ENCODE measurements around the gene LHFPL3. TPM values are rescaled to one million over a fixed set of nuclear protein-coding genes. Genes with fewer than 3 reads are reported as not detected.
A peak's percentile ranks its signal among the peaks of the same experiment; 100 is the strongest.

The LHFPL3 gene
- total RNA-seq, 4 donors from 2014 or later = not detected

DNA sequence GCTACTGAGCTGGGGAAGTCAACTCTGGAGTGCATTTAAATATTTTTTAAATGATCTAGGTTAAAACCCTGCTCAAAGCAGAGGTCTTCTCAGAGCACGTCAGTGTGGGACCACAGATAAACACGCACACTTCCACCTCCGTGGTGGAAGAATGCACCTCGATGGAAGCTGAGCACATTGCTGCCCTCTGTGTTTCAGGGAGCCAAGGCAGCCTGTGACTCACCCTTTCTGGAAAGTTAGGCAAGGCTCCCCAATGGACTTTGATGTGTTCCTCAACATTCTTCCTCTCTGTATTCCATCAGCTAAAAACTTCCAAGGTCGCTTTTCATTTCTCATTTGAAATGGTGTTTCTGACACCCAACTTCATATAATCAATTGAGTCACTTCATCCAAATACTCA is 514.8 kb downstream of the LHFPL3 start:
- Histone ChIP-seq H3K9me3 (no peaks in the 10 kb centered on the region), H3K4me3 (no peak overlapping the region), H3K27ac (replicated peaks in 1 of 4) (no peak overlapping the region), H3K27me3 (peaks cover 0 to 22% (median 2%) of the 10 kb centered on the region in 4 donors), H3K4me1 (no peaks in the 10 kb centered on the region), H3K36me3 (no peaks in the 10 kb centered on the region)
- no peak for DNase-seq (ENCODE audit: extremely low spot score)
- intact Hi-C loops (cut with DNase I) = no loop called here
- TF ChIP-seq EP300 (IDR thresholded peaks at IDR 0.05) (no peak), POLR2A (IDR thresholded peaks at IDR 0.05; ENCODE audit: low read depth) (no peak), POLR2AphosphoS5 (IDR thresholded peaks at IDR 0.05) (no peak)
- TF ChIP-seq, protein P1, sequence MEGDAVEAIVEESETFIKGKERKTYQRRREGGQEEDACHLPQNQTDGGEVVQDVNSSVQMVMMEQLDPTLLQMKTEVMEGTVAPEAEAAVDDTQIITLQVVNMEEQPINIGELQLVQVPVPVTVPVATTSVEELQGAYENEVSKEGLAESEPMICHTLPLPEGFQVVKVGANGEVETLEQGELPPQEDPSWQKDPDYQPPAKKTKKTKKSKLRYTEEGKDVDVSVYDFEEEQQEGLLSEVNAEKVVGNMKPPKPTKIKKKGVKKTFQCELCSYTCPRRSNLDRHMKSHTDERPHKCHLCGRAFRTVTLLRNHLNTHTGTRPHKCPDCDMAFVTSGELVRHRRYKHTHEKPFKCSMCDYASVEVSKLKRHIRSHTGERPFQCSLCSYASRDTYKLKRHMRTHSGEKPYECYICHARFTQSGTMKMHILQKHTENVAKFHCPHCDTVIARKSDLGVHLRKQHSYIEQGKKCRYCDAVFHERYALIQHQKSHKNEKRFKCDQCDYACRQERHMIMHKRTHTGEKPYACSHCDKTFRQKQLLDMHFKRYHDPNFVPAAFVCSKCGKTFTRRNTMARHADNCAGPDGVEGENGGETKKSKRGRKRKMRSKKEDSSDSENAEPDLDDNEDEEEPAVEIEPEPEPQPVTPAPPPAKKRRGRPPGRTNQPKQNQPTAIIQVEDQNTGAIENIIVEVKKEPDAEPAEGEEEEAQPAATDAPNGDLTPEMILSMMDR (IDR thresholded peaks at IDR 0.05) = no peak
- WGBS = 69% methylated on average over 5 of the region's 5 CpGs

DNA sequence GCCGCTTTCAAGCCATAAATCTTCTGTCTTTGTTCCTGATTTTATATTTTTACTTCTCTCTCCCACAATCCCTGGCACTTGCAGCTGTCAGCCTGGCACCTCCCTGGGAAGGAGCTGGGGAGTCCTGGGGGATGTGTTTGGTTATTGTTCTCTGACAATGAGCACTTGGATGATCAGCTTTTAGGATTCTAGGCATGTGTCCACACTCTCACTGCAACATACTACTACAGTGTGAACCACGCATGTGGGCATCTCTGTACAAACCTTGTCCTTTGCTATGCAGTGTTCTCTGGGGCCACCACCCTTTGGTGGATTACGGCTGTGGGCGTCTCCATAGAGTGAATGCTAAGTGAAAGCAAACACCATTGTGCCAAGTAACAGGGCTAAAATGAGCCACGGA is 517.2 kb downstream of the LHFPL3 start:
- TF ChIP-seq POLR2A (IDR thresholded peaks at IDR 0.05; ENCODE audit: low read depth) = no peak
- no peak for TF ChIP-seq POLR2AphosphoS5 (IDR thresholded peaks at IDR 0.05)
- no peak for TF ChIP-seq EP300 (IDR thresholded peaks at IDR 0.05)
- TF ChIP-seq, protein P1 (IDR thresholded peaks at IDR 0.05) = no peak
- Histone ChIP-seq H3K27ac (replicated peaks in 1 of 4) (no peak overlapping the region), H3K9me3 (no peaks in the 10 kb centered on the region), H3K4me1 (no peaks in the 10 kb centered on the region), H3K36me3 (no peaks in the 10 kb centered on the region), H3K4me3 (no peak overlapping the region), H3K27me3 (peaks cover 0 to 14% (median 2%) of the 10 kb centered on the region in 4 donors)
- 78% methylated on average over 5 of the region's 5 CpGs for WGBS
- DNase-seq (ENCODE audit: extremely low spot score) = peak; percentile 62
- intact Hi-C loops (cut with DNase I) = loop anchor here (5.0 kb wide), 1 partner anchor 613 kb away; no protein-coding TSS in a partner anchor

DNA sequence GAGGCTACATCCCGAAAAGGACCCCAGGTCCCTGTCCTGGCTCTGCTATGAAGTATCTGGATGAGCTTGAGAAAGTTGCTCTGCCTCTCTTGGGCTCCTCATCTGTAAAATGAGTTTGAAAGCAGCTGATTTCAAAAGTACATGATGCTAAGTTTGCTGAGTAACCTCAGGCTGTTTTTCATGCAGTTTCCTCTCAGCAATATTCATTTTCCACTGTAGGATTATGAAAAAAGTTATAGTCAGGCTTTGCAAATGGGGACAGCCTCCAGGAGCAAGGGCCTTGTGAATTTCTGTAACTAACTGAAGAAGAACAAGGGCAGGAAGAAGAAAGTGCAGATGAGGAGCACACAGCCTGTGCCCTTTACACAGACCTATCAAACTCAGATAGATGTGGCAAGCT is 518.3 kb downstream of the LHFPL3 start:
- Histone ChIP-seq H3K27me3 (peaks cover 0 to 14% (median 2%) of the 10 kb centered on the region in 4 donors), H3K4me1 (no peaks in the 10 kb centered on the region), H3K27ac (replicated peaks in 1 of 4) (no peak overlapping the region), H3K36me3 (no peaks in the 10 kb centered on the region), H3K9me3 (no peaks in the 10 kb centered on the region), H3K4me3 (no peak overlapping the region)
- no peak for TF ChIP-seq EP300 (IDR thresholded peaks at IDR 0.05)
- intact Hi-C loops (cut with DNase I) = loop anchor here (5.0 kb wide), 1 partner anchor 614 kb away; no protein-coding TSS in a partner anchor
- DNase-seq (ENCODE audit: extremely low spot score) = no peak
- 100% methylated on average over 1 of the region's 1 CpG for WGBS

DNA sequence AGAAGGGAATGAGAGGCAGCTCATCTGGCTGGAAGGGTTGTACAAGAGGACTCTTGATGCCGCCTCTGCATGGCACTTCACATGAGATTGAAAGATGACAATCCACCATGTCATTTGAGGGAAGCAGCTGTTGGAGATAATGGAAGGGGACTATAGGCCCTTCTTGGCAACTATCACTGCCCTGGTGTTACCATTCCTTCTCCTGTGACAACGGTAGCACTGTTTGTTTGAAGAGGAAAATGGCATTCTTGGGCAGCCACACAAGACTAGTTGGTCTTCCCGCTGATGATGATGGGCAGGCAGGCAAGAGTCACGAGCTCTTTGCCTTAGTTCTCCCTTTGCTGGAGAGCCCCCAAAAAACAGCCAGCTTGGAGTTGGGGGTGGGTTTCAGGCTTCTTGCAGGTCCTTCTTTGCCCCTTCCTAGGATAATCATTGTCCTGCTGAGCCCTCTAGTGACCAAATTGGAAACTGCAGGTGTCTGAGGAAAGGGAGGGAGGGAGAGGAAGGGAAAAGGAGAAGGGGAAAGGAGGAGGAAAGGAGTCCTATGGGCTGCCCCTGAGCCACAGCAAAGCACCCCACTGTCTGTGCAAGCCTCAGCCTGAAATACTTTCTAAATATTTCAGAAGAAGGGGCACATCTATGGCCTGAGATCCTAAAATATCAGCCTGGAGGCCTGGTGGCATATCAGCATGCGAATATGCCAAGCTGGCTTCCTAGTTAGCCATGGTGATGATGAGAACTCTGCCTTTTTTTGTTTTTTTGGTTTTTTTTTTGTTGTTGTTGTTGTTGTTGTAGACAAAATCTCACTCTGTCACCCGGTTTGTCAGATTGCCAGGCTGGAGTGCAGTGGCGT is 520.0 kb downstream of the LHFPL3 start:
- H3K4me3 ChIP-seq = no peak overlapping the region
- H3K27me3 ChIP-seq = peaks cover 0 to 10% (median 2%) of the 10 kb centered on the region in 4 donors
- intact Hi-C loops (cut with DNase I) = loop anchor here (5.0 kb wide), 1 partner anchor 616 kb away; no protein-coding TSS in a partner anchor
- H3K4me1 ChIP-seq = no peaks in the 10 kb centered on the region
- TF ChIP-seq EP300 (IDR thresholded peaks at IDR 0.05) = no peak
- TF ChIP-seq, protein P1 (IDR thresholded peaks at IDR 0.05) = peak; percentile 72 to 92 (median 72)
- no peaks in the 10 kb centered on the region for H3K9me3 ChIP-seq
- H3K27ac ChIP-seq (replicated peaks in 1 of 4) = no peak overlapping the region
- no peak for DNase-seq (ENCODE audit: extremely low spot score)
- 49% methylated on average over 7 of the region's 7 CpGs for WGBS
- H3K36me3 ChIP-seq = no peaks in the 10 kb centered on the region

DNA sequence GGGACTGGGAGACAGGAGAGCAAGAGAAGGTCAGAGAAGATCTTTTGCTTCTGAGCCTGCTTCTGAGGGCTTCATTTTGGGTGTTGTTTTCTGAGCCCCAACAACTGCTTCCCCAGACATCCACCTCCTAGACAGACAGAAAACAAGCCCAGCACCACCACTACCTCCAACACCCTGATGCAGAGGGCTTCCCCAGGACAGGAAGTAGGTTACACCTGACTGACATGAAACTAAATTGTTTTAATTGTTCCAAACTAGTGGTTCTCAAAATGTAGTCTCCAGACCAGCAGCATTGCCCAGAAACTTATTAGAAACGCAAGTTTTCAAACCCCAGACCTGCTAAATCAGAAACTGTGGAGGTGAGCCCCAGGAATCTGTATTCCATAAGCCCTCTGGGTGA is 522.0 kb downstream of the LHFPL3 start:
- WGBS = 75% methylated on average over 1 of the region's 1 CpG
- Histone ChIP-seq H3K27ac (replicated peaks in 1 of 4) (no peak overlapping the region), H3K27me3 (peaks cover 0 to 3% (median 0%) of the 10 kb centered on the region in 4 donors), H3K4me3 (no peak overlapping the region), H3K36me3 (no peaks in the 10 kb centered on the region), H3K4me1 (no peaks in the 10 kb centered on the region), H3K9me3 (no peaks in the 10 kb centered on the region)
- intact Hi-C loops (cut with DNase I) = no loop called here
- no peak for TF ChIP-seq POLR2AphosphoS5 (IDR thresholded peaks at IDR 0.05)
- TF ChIP-seq POLR2A (IDR thresholded peaks at IDR 0.05; ENCODE audit: low read depth) = no peak
- TF ChIP-seq, protein P1 (IDR thresholded peaks at IDR 0.05) = no peak
- no peak for TF ChIP-seq EP300 (IDR thresholded peaks at IDR 0.05)
- no peak for DNase-seq (ENCODE audit: extremely low spot score)

All from esophagus muscularis mucosa (tissue), 4 donors.